D341Med (cell line): ENCODE results near the gene RNF220.

Experiments
- DNase-seq: peaks from one replicate; pipeline ENCODE4 v3.0.0; 2012; ENCODE audit warnings: low spot score

RNF220 gene

GRCh38 chr1:44407430-44408211, 2.6 kb downstream of the RNF220 start:
- DNase-seq: peak; percentile 53

- DNase-seq: no peak
Observed at GRCh38 chr1:44408212-44408582, 3.1 kb downstream of the RNF220 start.

- peak; percentile 54 for DNase-seq
Observed at GRCh38 chr1:44408632-44409602, 3.9 kb downstream of the RNF220 start.

DNA sequence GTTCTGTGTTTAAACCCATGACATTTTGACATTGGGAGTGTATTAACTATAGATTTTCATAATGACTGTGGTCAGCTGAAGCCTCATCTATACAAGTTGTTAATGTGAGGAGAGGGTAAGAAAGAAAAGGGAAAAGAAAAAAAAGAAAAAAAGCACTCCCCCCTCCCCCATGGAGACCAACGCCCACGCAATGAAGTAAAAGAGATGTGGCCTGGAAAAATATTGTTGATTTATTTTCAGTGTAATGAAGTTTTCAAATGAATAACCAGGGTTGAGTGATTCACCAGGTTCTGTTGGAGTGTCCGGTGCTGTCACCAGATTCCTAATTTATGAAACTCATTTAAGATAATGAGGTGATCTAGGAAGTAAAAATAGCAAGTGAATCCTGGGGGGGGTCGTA, 4.7 kb downstream of the RNF220 start:
- no peak for DNase-seq

GRCh38 chr1:44411861-44412260, 6.8 kb downstream of the RNF220 start:
- DNase-seq: no peak

GRCh38 chr1:44412601-44413000, 7.5 kb downstream of the RNF220 start:
- no peak for DNase-seq

GRCh38 chr1:44413740-44414139, 8.7 kb downstream of the RNF220 start:
- DNase-seq: no peak

DNA sequence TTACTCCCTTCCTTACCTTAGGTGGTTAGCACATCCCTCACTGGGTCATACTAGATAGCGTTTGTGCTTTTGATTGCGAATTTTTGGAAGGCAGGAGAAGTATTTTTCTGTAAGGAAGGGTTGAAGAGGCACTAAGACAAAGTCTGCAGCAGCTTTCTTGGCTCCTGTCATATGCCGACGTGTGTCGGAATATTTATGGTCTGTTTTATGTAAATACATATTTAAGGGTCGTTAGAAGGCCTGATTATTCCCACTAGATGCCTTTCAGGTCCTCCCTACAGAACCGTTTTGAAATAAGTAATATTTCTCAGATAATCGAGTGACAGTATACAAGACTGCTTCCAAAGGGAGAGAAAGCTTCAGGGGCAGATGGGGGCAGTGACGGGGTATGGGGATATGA, 10.0 kb downstream of the RNF220 start:
- DNase-seq: no peak

DNA sequence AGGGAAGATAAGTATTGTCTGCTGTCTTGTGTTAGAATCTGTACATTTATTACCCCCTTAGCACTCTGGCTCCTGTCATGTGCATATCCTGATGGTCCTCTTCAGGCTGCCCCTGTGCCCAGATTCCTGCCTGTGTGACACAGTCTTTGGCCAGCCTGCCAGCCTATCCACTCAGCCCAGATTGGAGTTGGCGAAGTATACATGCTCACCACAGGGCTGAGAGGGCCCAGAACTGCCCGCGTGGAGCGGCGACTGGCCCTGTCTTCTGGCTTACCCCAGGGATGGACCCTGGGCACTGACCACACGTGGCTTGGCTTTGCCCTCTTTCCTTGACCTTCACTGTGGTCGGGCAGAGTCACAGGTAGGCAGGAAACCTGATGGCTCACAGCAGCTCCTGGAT, 11.4 kb downstream of the RNF220 start:
- DNase-seq: no peak

DNA sequence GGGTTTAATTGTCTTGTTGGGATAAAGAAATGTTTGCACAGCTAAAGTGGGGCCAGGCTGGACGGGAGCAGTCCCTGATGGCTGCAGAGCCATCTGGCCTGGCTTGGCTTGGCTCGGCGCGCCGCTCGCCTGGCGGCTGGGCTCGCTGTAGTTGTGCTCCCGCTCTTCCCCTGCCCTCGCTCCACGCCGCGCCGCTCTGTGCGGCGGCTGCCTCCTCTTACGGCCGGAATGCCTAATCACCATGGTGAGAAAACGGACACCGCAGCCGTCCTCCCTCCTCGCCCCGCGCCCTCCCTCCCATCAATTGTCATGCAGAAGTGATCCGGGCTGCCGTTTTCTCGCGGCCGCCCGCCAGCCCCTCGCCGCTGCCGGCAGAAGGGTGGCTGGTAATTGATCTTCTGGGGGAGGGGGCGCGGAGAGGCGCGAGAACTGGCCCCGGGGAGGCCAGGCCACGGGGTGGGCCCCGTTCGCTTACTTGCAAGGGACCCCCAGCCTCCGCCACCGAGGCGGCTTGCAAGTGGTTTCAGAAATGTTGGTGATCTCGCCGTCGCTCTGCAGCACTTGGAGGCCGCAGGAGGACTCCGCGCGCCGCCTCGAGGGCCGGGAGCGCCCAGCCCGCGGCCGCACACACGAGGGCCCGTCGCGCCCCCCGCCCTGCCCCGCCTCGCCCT, 12.4 kb downstream of the RNF220 start:
- DNase-seq: no peak

- DNase-seq: no peak
Observed at GRCh38 chr1:44418022-44418673, 13.1 kb downstream of the RNF220 start.

GRCh38 chr1:44419901-44420300, 14.8 kb downstream of the RNF220 start:
- DNase-seq: no peak

GRCh38 chr1:44420535-44420934, 15.5 kb downstream of the RNF220 start:
- no peak for DNase-seq

- peak; percentile 70 for DNase-seq
Observed at GRCh38 chr1:44421446-44421884, 16.4 kb downstream of the RNF220 start.

GRCh38 chr1:44422161-44422560, 17.1 kb downstream of the RNF220 start:
- DNase-seq: no peak

DNA sequence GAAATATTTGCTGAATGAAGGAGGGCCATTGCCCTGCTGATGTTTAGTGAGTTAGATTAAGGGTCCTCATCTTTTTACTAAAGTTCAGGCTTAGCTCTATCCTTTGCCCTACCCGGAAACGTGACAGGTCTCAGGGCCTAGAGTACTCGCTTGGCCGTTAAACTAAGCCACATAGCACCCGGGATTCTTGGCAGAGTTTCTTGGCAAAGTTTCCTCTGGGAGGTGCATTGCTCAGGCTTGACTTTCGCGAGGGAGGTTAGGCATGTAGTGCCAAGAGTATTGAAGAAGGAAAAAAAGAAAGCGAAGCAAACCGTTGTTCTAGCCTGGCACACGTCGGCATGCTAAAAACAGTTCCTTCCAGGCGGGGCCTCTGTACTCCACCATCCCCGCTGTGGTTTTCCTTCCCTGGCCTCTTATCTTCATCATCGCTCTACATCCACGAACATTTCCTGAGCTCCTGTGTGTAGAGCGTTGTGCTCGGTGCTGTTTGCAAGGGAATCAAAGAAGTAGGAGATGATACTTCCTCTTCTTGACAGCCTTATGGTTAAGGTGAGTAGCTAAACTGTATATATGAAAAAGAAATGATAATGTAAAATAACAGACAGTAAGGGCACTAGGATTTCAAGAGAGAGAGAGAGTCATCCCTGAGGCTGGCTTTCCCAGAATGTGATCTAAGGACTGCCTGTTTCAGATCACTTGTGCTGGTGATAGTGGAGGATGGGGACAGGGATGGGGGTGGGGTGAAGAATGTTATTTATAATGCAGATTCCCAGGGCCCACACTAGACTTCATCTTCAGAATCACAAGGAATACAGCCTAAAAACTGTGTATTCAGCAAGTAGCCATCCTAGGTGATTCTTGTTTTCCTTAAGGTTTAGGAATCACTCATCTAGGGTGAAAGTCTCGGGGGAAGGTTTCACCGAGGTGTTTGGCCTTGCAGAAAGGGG, 18.8 kb downstream of the RNF220 start:
- no peak for DNase-seq

DNA sequence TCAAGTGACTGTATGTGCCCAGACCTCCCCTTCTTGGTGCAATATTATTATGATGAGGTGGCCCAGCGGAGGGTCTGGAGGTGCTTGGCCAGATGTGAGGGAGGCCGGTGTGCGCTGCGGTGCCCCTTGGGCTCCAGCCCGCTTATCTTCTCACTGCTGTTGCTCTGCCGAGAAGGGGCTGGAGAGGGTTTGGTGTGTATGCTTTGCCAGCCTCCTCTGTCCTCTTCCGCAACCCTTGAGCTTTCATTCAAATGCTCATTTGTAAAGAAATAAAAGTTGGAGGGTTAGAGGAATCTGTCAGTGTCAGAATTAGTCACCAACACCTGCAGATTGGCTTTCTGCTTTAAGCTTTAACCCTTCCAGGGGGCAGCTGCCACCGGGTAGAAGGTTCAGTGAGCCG, 19.7 kb downstream of the RNF220 start:
- DNase-seq: no peak

DNA sequence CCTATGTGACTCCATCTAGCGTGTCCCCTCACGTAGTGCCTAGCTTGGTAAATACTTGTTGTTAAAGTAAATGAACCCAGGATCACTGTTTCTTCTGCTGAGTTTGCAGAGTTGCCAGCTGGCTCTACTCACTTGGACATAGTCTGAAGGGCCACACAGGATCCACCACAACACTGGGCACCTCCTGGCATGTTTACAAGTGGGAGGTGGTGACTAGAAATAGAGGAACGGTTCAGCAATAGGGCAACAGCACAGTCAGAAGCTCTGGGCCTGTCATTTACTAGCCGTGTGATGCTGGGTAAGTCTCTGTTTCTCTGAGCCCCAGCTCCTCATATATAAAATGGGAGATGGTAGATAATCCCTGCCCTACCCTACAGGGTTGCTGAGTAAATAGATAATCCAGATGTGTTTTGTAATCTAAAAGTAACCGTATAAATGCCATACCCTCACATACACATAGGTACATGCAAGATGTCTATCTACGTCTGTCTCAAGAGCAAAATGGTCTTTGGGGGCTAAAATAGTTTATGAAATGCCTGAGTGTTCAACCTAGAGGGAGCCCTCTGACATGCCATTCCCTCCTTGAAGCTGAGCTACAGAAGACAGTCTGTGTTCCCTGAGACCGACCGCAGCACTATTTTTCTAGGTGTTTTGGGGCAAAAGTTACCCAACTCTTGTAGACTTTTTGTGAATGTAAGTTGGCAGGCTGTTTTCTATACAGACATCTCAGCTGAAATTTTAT, 20.5 kb downstream of the RNF220 start:
- DNase-seq: no peak

GRCh38 chr1:44431861-44432260, 26.8 kb downstream of the RNF220 start:
- DNase-seq: no peak

GRCh38 chr1:44433209-44433608, 28.2 kb downstream of the RNF220 start:
- no peak for DNase-seq
